Globus pallidus (tissue), 1 donor: Measurements from ENCODE around the gene DENND1A.
A peak's percentile ranks its signal among the peaks of the same experiment; 100 is the strongest.
"Not testable (repeated sequence)": the region's sequence is repeated elsewhere in the genome, so short reads cannot be mapped to it uniquely, and the experiment has no call there.

ENCODE experiments used
- DNase-seq: peaks from one replicate; pipeline ENCODE4 v3.0.0-alpha.2; 2015; ENCODE audit warnings: low spot score

DENND1A gene

DNA sequence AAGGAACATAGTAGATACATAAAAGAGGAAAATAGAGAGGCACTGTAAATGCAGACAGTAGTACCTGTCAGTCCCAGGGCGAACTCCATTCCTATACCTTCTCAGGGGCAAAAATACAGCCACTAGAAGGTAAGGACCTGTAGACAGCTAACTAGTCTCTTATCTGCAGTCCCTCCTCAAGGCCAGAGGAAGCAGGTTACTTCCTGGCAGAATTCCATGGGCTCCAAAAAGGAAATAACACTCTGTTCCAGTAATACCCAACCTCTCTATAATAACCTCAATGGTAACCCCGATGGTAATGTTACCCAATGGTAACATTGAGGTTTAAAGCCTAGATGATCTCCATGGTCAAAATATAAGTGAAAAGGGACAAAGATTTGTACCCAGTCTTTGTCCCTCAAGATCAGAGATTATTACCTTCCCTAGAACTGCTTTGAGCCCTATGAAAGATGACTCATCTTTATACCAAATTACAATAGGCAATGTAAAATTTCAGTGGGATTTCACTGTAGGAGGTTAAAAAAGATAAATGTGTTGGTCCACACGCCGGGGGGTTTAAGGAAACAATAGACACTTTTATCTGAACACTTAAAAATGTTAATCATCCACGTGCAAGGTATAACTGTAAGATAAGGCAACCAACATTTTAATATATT, 113.0 kb downstream of the DENND1A start:
- DNase-seq = no peak

DNA sequence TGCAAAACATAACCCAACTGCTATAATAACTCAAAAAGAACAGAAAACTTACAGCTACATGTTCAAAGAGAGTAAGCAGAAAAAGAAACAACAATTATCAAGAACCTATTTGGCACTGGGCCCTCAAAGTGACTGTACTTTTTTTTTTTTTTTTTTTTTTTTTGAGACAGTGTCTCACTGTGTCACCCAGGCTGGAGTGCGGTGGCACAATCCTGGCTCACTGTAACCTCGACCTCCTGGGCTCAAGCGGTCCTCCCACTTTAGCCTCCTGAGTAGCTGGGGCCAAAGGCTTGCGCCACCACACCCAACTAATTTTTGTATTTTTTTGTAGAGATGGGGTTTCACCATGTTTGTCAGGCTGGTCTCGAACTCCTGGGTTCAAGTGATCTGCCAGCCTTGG, 114.1 kb downstream of the DENND1A start:
- DNase-seq = not testable (repeated sequence)

DNA sequence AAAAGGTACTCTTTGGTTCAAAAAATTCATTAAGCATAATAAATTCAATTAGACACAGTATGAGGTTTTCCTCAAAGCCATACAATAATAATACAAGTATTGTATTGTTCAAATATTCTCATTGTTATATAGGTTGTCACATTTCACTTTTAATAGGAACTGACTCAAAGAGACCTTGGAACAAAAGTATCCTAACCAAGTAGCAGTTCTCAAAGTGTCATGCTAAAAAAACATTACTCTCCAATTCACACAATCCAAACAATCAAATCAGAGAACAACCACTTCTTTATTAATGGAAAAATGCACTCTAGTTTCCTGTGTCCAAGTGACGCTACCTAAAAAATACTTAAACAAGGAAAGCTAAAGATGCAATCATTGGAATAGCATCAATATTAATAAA, 115.4 kb downstream of the DENND1A start:
- DNase-seq = no peak

DNA sequence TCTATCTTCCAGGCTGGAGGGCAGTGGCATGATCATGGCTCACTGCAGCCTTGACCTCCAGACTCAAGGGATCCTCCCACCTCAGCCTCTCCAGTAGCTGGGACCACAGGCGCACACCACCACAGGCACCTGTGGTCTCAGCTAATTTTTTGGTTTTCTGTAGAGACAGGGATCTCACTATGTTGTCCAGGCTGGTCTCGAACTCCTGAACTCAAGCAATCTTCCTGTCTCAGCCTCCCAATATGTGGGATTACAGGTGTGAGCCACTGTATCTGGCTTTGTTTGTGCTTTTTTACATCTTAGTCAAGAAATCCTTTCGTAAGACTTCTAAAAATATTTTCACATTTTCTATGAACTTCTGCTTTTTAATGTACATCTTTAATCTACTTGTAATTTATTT, 116.9 kb downstream of the DENND1A start:
- DNase-seq = no peak

DNA sequence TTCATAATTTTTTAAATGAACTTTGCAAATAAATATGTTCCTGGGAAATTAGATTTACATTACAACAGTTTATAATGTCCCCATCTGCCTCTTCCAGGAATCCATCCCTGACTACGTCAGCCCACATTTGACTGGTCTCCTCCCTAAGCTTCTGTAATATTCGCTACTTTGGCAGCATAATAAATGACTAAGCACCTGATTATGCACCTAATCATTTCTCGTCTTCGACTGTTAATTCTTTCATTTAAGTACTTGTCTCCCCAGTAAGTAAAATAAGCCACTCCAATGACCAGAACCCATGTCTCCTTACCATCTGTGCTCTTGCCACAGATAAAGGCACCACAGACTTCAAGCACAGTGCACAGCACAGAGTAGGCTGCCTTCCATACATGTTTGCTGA, 122.7 kb downstream of the DENND1A start:
- no peak for DNase-seq

DNA sequence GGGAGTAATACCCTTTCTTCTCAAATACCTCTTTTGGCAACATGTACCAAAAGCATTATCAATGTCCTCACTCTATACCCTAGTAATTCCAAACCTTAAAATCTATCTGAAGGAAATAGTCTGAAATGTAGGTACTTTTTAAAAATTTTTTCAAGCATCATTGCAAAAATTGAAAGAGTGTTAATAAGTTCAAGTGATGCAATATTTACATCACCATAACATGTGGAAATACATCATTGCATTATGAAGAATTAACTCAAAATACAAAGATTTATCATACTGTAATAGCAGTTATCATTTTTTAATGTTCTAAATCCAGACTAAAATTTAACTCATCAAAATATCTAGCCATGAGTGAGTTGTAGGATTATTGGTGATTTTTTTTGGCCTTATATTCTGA, 123.1 kb downstream of the DENND1A start:
- no peak for DNase-seq

DNA sequence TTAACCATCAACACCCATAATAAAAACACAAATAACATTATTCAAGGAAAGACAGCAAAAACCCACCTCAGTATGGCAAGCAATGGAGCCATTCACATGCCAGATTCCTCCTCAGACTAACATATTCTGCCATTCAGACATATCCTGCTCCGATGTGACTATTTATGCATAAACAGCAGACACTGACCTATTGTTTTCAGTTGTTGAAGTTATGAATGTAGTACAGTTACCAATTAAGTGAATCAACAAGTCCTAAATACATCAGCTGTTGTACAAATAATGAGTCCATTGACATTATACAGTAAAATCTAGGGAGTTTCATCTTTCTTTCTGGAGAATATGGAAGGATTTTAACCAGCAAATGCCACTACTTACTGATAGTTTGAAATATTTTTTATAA, 131.7 kb downstream of the DENND1A start:
- peak; percentile 16 for DNase-seq

DNA sequence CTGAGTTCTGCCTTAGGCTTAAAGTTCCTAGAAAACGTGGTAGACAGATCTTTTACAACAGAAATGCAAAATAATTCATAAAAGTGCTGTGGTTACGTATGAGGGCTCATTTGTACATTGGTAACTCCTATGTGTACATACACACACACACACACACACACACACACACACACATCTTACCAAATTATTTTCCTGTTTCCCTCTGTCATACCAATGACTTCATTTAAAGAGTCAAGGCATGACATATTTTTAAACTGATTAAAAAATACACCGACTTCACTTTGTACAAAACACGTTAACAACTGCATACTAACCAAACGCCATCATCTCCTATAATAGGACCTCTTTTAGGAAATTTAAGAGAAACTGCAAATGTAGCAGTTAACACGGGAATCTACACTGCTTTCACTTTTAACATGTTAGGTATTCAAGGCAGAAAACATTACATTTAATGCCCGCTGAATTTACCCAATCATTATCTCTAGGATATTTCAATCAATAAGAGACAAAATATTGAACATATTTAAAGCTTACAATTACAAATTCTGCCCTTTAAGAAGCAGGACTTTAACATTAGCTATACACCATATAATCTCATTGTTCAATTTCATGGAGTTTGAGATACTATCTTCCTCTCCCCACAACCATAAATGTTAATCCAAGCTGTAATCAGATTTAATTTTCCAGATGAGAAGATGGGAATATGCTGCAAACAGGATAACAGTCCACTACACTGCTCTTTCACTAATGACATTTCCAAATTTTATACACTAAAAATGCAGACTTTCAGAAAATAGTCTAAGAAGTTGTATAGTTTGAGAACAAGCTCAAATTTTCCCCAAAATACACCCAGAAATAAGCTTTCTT, 133.1 kb downstream of the DENND1A start:
- DNase-seq = no peak

DNA sequence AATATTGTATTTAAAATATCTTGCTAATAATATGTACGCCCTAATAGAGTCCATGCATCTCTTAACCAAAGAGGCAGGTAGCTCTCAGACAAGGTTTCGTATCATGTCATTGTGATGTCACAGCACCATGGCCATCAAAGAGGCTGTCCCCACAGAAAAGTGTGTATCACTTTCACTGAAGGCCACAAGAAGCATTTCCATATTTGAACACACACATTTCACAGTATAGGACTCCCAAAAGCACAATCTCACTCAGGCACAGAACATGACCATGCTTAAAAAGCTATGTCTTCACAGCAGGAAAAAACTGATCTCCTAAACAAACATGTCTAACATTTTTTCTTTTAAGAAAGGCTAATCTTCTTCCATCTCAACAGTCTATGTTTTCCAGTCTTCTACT, 133.8 kb downstream of the DENND1A start:
- DNase-seq = no peak

DNA sequence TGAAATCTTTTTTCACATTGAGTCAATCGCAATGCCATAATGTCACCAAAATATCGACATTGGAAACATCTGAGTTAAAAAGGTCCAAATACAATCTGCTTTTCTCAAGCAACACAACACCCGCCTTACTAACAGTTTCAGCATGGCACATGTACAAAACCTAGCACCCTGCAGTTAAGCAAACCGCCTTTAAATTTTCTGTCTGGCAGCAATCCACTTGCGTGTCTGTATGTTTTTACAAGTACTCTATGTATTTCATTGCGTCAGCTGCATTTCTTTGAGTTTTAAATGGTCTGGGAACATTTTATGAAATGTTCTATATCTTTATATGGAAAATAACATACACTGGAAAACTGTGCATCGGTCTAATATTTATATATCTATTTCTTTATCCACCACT, 134.6 kb downstream of the DENND1A start:
- DNase-seq = no peak

DNA sequence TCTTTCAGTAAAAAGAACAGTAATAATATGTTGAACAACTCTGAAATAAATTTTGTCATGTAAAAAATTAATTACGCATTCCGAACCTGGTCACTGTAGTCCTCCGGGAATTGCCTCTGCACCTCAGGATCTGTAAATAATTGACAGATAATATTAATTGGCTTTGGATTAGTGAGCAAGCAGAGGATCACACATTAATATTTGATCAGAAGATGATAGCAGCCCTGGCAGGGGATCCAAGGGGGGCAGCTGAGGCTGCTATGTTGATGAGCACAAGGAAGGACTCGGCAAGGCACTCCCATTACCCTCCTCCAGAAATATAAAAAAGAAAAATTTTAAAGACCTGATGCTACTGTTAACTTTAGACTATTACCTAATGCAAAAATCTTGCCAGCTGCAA, 137.4 kb downstream of the DENND1A start:
- no peak for DNase-seq

DNA sequence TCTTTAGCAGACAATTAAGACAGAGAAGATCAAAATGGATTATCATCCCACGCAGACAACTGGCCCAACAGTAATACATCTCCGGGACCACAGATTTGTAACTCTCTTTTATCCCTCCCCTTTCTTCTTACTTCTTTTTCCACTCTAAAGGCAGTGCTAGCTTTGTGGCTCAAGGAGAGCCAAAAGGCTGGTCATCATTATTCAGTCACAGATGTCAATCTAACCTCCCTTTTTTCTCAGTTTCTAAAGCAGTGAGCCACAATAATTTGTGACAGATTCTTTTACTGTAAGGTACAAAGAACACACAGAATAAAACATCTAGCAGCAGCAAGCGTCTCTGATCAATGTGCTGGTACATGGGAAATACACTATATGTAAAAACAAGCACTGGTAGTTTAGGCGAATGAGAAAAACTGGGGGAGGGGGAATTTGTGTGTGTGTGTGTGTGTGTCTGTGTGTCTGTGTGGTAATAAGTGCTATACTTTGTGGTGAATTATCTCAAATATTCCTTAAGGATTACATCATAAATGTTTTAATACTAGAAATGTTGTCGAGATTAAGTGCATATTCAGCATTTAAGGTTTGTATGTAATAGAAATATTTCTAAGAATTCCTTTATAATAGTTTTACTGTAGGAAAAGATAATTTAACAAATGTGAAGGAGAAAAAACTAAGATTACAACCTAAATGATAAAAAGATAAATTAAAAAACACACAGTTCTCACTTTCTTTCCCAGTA, 140.2 kb downstream of the DENND1A start:
- DNase-seq = no peak

DNA sequence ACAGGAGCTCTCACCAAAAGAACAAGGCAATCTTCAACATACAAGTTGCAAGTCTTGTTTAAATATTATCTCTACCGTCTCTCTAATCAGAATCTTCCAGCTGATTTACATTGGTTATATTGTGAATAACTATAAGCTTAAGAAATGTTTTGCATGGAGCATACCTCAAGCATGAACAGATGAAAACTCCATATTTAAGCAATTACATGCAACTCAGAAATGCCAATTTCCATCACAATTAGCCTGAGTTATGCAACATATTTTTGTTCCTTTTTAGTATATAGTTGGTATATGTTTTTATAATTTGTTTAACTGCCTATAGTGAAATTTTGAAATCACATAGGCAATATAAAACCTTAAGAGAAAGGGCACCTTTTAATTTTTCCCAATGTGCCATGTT, 142.5 kb downstream of the DENND1A start:
- DNase-seq = no peak

DNA sequence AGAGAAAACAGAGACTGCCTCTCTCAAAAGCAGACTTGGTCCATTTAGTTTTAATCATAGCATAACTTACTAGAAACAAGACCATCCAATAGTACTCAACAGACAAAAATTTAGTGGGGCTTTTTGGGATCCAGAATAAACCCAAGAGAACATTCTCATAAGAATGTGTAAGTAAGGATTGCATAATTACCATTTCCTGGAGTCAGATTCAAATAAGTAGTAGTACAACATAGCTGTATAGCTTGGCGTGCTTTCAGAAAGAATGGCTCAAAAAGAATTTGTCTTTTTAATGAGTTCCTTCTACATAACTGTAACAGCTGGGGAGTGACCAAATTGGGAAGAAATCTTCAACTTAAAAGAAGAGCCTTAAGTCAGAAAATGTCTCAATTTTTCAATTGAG, 145.4 kb downstream of the DENND1A start:
- no peak for DNase-seq

DNA sequence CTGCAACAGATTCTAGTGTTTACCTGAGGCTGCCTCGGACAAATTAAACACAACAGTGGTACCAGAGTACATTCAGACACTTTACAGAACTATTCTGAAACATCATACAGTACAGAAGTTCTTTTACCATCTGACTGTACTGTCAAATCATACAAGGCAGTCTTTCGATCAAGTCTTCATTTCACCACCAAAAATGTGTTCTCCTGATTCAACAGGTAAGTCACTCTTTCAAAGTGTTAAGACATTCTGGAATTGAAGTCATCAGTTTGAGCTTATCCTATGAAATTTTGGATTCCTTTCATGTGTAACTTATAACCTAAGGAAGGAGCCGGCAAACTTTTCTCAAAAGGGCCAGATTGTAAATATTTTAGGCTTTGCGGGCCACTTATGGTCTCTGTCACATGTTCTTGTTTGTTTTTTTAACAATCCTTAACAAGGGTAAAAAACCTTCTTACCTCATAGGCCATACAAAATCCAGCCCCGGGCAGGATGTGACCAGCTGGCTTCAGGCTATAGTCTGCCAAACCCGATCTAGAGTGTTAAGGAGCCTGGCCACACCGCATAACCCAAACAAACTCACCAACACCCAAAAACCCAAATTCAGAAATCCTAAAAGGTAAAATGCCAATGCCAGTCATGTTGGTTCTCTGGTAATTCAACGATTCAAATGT, 151.6 kb downstream of the DENND1A start:
- DNase-seq = no peak

DNA sequence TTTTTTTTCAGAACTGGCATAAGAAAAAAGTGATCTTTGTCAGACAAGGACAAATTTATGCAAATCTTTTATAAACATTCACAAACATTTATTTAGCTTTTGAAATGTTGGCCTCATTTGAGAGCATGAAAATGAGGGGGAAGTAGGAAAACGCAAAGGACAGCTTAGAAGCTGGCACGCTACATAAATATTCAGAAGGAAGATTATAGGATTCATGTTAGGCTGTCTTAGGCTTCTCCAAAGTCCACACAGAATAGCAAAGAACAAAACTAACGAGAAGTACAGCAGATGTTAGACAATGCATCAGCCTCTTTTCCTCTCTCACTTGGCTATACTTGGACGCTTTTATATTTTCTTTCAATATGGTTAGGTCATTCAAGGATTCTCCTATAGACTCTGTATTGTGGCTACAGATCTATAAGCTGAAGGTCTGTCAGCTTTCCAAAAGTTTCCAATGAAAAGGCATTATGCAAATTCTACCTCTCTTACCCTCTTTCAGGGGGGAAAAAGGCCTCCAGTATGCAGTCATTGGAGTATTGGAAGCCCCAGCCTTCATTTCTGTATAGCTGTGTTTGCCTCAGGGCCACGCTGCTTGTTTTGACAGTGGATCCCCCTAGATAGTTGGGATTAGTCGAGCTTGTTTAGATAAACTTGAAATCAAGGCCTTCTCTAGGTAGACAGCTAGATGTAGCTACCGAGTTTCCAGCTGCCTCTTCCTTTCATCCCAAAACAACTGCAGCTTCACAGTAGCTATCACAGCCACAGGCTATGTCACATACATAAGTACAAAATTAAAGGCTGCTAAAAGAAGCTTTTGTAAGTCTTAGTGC, 153.0 kb downstream of the DENND1A start:
- DNase-seq = no peak

DNA sequence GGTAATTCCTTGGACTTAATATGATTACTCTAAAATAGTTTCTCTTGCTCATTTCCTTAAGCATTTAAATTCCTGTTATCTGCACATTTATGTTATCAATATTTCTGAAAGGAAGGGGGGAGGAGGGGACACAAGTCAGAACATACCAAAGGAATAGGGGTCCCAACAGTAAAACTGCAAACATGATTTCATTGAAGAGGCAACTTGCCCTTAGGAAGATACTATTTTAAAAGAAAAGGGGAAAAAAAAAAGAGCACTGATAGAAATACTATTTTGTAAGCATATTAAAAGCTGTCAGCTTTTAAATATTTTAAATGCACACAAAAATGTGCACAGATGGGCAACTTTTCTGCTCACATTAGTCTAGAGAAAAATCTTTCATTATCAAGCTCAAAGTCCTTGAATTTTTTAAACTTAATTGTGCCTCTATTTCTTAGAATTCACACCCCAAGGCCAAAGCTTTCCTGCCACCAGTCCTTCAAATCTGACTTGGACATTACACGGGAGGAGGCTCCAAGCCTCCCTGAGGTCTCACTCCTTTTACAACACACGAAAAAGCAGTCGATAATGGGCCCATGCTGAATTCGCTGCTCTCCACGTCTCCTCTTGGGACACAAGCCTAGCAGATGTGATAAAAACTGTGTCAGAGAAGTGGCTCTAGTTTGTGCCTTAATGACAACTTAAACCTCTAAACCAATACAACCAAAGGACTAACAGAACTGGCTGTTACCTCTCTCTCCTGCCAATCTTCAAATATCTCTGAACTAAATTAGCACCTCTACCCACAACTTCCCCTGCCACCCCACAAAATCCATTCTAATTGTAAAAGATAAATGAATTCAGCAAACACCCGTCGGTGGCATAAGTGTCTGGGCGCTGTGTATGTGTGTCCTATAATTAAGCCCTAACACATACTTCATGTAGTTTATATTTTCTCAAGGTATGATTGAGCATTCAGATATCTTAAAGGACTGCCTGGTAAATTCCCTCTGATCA, 154.3 kb downstream of the DENND1A start:
- no peak for DNase-seq

DNA sequence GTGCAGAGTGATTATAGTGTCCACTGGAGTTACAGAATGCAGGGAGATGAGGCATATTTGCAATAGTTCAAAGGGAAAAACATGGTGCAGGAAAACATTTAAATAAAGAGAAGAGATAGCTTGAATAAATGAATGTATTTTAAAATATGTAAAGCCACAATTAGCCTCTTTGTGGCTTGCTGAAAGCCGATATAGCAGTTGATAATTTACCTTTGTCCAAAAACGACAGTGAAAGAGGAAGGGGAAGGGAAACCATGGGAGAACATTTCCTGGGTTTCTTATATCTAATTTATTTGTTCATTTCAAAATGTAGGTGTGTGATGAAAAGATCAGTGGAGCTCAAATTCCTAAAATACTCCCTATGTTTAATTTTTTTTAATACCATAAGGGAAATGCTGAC, 156.1 kb downstream of the DENND1A start:
- no peak for DNase-seq

DNA sequence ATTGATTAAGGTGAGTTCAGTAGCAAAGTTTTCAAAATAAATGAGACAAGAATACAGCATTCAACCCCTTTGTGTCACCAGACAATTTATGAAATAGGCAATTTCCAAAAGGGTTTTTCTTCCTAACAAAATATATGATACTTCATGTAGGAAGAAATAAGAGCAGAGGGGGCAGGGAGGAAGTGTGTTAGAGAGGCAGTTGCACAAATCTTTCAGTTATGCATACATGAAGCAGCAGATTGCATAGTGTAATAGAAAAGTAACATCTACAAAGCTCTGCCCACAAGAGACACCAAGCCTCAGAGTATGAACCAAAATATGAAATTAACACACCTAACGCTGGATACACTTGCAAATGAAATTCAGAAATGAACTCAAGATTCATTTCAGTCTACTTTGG, 157.0 kb downstream of the DENND1A start:
- DNase-seq = no peak

DNA sequence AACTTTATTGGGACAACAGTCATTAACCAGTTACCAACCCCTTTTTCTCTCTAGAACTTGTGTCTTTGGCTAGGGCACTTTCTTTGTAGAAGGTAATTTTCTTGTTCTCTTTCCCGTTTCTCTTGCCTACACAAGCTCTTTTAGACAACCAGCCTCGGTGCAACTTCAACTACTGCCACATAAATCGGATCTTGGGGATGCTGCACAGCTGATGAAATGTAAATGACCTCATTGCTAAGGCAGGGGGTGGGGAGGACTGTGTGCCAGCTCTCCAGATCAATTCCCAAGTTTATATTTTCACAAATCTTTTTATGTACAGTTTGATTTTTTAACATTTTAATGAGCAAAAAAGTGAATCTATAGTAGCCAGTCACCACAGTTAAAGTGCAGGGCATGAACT, 157.6 kb downstream of the DENND1A start:
- no peak for DNase-seq
